SK-N-SH (cell line): ENCODE measurements around the gene NKAP. TPM values are rescaled to one million over a fixed set of nuclear protein-coding genes. Genes with fewer than 3 reads are reported as not detected.

Experiments used
- CTCF ChIA-PET: fragments of 300-600, 350-600 bp; formaldehyde crosslinking; extraction: SDS; loops from one replicate; lab custom pipeline; 2021; lab: Yijun Ruan, JAX
- POLR2A ChIA-PET: fragments of 350-600 bp; sonication (Branson Sonifier 250); formaldehyde crosslinking; extraction: SDS; loops from one replicate; lab custom pipeline; 2020; ENCODE audit warnings: antibody characterized with exemption, inconsistent platforms; lab: Yijun Ruan, JAX
- DNase-seq: peaks from one replicate; pipeline ENCODE4 v3.0.0; 2012
- H2AFZ ChIP-seq: fragments of 200-600 bp; sonication (generic); 2 replicates; pipeline ENCODE4 v1.8.1; 2016; ENCODE audit warnings: antibody characterized with exemption, mild to moderate bottlenecking, low read depth
- H3F3A ChIP-seq: fragments of 200-600 bp; sonication (generic); replicated peaks from 2 replicates; pipeline ENCODE3; 2016; ENCODE audit warnings: antibody characterized with exemption, mild to moderate bottlenecking; ENCODE audit not compliant: insufficient read depth
- H3K27ac ChIP-seq, 2 experiments: fragments of 200-500 bp in 1 of 2; fragments of 200-600 bp in 1 of 2; sonication (Bioruptor generic) in 1 of 2; sonication (generic), shearing (Covaris generic) in 1 of 2; 2 replicates each; pipeline versions ENCODE4 v1.5.1 to v1.6.1; 2014 to 2016; ENCODE audit warnings: low read depth in 2 of 2, inconsistent platforms in 1 of 2, low read length in 1 of 2, mild to moderate bottlenecking in 1 of 2, mixed read lengths in 1 of 2
- H3K27me3 ChIP-seq: fragments of 200-600 bp; sonication (generic), shearing (Covaris generic); 2 replicates; pipeline ENCODE4 v1.6.1; 2016; ENCODE audit warnings: mixed run types; ENCODE audit not compliant: insufficient read depth
- H3K36me3 ChIP-seq, 2 experiments: fragments of 200-500 bp in 1 of 2; fragments of 200-600 bp in 1 of 2; sonication (Bioruptor generic) in 1 of 2; sonication (generic) in 1 of 2; replicated peaks in 1 of 2; 2 replicates each; pipeline versions ENCODE3 to v1.5.1; 2014 to 2016; ENCODE audit warnings: low read length in 1 of 2, mild to moderate bottlenecking in 1 of 2; ENCODE audit not compliant: insufficient read depth in 2 of 2, control insufficient read depth in 1 of 2
- H3K4me1 ChIP-seq, 2 experiments: fragments of 200-500 bp in 1 of 2; fragments of 200-600 bp in 1 of 2; sonication (Bioruptor generic) in 1 of 2; sonication (generic), shearing (Covaris generic) in 1 of 2; 2 replicates each; pipeline versions ENCODE4 v1.5.1 to v1.6.1; 2014 to 2016; ENCODE audit warnings: low read depth in 1 of 2, low read length in 1 of 2, mixed run types in 1 of 2; ENCODE audit not compliant: insufficient read depth in 2 of 2, control insufficient read depth in 1 of 2
- H3K4me2 ChIP-seq: fragments of 200-600 bp; sonication (generic), shearing (Covaris generic); 2 replicates; pipeline ENCODE4 v1.6.1; 2017; ENCODE audit warnings: mixed run types
- H3K4me3 ChIP-seq, 2 experiments: fragments of 200-500 bp in 1 of 2; fragments of 200-600 bp in 1 of 2; sonication (Bioruptor generic) in 1 of 2; sonication (generic), shearing (Covaris generic) in 1 of 2; 2 replicates each; pipeline versions ENCODE4 v1.5.1 to v1.8.1; 2014 to 2016; ENCODE audit warnings: low read depth in 2 of 2, inconsistent platforms in 1 of 2, low read length in 1 of 2, mild to moderate bottlenecking in 1 of 2, mixed read lengths in 1 of 2, moderate library complexity in 1 of 2
- H3K79me2 ChIP-seq: fragments of 200-600 bp; sonication (generic); 2 replicates; pipeline ENCODE4 v1.8.1; 2017; ENCODE audit warnings: mild to moderate bottlenecking; ENCODE audit not compliant: insufficient read depth
- H3K9ac ChIP-seq: fragments of 200-600 bp; sonication (generic); 2 replicates; pipeline ENCODE4 v1.6.1; 2017; ENCODE audit warnings: mixed run types
- H3K9me2 ChIP-seq: fragments of 200-600 bp; sonication (generic); 2 replicates; pipeline ENCODE4 v1.6.1; 2017; ENCODE audit warnings: mixed run types
- H3K9me3 ChIP-seq: fragments of 200-600 bp; sonication (generic); 2 replicates; pipeline ENCODE4 v1.6.1; 2017; ENCODE audit warnings: mixed run types, mild to moderate bottlenecking, moderate library complexity
- H4K20me1 ChIP-seq: fragments of 200-600 bp; sonication (generic); 2 replicates; pipeline ENCODE4 v1.6.1; 2017; ENCODE audit warnings: mild to moderate bottlenecking, mixed run types; ENCODE audit not compliant: insufficient read depth
- FOSL2 ChIP-seq: IDR thresholded peaks from 2 replicates; pipeline ENCODE4 v1.4.0; 2012; ENCODE audit warnings: low read depth, mild to moderate bottlenecking, moderate library complexity, borderline replicate concordance
- FOXJ3 ChIP-seq: sonication (generic); formaldehyde crosslinking; IDR thresholded peaks from 2 replicates; pipeline ENCODE4 v1.5.1; 2020; ENCODE audit warnings: mild to moderate bottlenecking, missing genetic modification reagents
- MXI1 ChIP-seq: IDR thresholded peaks from 2 replicates; pipeline ENCODE4 v1.6.1; 2012; ENCODE audit warnings: mild to moderate bottlenecking, low read depth, low read length, improper control_type of control experiment
- NRF1 ChIP-seq: IDR thresholded peaks from 2 replicates; pipeline ENCODE4 v1.6.1; 2012; ENCODE audit warnings: low read depth, mild to moderate bottlenecking, low read length
- POLR2AphosphoS5 ChIP-seq: IDR thresholded peaks from 2 replicates; pipeline ENCODE4 v1.6.1; 2012; ENCODE audit warnings: low read depth, low read length
- RAD21 ChIP-seq: IDR thresholded peaks from 2 replicates; pipeline ENCODE4 v1.6.1; 2012; ENCODE audit warnings: mild to moderate bottlenecking, low read length
- SMC3 ChIP-seq: IDR thresholded peaks from 2 replicates; pipeline ENCODE4 v1.6.1; 2012; ENCODE audit warnings: low read depth, low read length, improper control_type of control experiment
- WGBS: methylation state at CpG from one replicate; pipeline ENCODE4 v1.1.6; 2017; ENCODE audit warnings: low lambda C conversion rate; 5-methylcytosine and 5-hydroxymethylcytosine counted together
- polyA plus RNA-seq, 3 experiments: library from polyadenylated mRNA; depleted of rRNA; stranded (reverse); fragments of >200 nt; gene quantifications; 2 replicates each; pipeline ENCODE4 v1.2.3, GENCODE V29; 2012
- TF ChIP-seq, protein P1 (sequence below): fragments of 200-600 bp; sonication (generic); IDR thresholded peaks from 2 replicates; pipeline ENCODE4 v1.6.1; 2017; ENCODE audit warnings: antibody characterized with exemption, mild to moderate bottlenecking, moderate library complexity
- TF ChIP-seq, protein P2 (sequence below): IDR thresholded peaks from 2 replicates; pipeline ENCODE4 v1.4.0; 2012; ENCODE audit warnings: low read depth, borderline replicate concordance
- TF ChIP-seq, protein P3 (sequence below): fragments of 150-350 bp; IDR thresholded peaks from 2 replicates; pipeline ENCODE4 v1.6.1; 2016; ENCODE audit warnings: mild to moderate bottlenecking, low read depth, low read length

Gene NKAP
- polyA plus RNA-seq, 1 of the 3 experiments (the other 2 are of a cell fraction) = 4.2 TPM

DNA sequence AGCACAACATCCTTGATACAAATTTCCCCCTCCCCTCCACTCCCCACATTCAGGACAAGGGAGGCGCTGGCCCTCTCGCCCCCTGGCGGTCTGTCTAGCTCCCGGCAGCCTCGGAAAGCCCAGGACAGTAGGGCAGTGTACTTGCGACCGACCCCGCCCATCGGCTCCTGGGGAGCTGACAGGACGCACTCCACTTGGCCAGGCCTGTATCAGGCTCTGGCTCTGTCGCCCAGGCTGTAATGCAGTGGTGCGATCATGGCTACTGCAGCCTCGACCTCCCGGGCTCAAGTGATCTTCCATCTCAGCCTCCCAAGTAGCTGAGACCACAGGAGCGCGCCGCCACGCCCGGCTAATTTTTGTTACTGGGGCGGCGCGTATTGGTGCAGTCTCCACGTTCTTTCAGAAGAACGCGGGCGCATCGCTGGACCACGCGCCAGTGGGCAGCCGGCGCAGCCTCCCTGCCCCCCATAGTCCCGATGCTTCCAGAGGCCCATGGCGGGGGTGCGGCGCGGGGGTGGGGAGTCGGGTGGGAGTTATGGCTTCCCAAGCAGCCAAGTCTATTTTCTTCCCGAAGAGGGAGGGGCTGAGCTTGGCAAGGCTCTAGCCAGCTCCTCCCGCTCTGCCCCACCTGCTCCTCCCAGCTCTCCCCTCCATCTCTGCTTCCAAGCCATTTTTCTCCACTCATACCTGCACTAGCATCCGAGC is 55.7 kb downstream of the NKAP start:
- DNase-seq = peak; percentile 86
- WGBS = 55% methylated on average over 17 of the region's 40 CpGs
- TF ChIP-seq MXI1 (0 out of 2 replicates have a peak, but pooled peaks have one; percentile 40), FOSL2 (no peak), RAD21 (peak; percentile 35), SMC3 (peak; percentile 23; the same call in 1 of the 2 replicates)
- TF ChIP-seq, protein P1, sequence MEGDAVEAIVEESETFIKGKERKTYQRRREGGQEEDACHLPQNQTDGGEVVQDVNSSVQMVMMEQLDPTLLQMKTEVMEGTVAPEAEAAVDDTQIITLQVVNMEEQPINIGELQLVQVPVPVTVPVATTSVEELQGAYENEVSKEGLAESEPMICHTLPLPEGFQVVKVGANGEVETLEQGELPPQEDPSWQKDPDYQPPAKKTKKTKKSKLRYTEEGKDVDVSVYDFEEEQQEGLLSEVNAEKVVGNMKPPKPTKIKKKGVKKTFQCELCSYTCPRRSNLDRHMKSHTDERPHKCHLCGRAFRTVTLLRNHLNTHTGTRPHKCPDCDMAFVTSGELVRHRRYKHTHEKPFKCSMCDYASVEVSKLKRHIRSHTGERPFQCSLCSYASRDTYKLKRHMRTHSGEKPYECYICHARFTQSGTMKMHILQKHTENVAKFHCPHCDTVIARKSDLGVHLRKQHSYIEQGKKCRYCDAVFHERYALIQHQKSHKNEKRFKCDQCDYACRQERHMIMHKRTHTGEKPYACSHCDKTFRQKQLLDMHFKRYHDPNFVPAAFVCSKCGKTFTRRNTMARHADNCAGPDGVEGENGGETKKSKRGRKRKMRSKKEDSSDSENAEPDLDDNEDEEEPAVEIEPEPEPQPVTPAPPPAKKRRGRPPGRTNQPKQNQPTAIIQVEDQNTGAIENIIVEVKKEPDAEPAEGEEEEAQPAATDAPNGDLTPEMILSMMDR = peak; percentile 61
- TF ChIP-seq, protein P2, sequence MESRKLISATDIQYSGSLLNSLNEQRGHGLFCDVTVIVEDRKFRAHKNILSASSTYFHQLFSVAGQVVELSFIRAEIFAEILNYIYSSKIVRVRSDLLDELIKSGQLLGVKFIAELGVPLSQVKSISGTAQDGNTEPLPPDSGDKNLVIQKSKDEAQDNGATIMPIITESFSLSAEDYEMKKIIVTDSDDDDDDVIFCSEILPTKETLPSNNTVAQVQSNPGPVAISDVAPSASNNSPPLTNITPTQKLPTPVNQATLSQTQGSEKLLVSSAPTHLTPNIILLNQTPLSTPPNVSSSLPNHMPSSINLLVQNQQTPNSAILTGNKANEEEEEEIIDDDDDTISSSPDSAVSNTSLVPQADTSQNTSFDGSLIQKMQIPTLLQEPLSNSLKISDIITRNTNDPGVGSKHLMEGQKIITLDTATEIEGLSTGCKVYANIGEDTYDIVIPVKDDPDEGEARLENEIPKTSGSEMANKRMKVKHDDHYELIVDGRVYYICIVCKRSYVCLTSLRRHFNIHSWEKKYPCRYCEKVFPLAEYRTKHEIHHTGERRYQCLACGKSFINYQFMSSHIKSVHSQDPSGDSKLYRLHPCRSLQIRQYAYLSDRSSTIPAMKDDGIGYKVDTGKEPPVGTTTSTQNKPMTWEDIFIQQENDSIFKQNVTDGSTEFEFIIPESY = no peak

DNA sequence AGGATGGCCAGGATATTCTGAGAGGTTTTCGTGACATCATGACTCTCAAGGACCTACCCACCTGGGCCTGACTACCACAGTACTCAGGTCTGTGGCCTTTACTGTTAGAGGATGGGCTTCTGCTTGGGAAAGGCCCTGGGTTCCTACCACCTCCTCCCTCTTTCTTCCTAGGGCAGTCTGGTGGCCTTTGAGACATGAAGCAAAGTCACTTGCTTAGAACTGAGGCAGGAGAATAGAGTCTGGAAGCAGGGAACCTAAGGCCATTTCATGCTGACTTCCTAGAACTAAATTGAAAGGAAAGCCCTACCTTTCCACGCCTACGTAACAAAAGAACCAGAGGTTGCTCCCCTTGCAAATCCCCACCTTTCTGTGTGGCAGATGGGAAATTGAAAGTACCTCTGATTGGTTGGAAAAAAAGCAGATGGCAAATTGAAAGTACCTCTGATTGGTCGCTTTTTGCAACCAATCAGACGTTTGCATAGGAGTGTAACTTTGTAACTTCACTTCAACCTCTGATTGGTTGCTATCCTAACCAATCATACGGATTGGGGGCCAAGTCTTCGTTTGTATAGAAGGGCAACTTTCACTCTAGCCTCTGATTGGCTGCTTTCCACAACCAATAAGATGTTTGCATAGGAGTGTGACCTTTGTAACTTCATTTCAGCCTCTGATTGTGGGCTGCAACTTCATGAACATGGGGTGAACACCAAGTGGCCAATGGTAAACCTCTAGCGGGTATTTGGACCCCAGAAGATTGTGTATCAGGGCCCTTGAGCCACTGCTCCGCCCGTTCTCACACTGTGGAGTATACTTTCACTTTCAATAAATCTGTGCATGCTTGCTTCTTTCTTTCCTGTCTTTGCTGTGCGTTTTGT is 57.8 kb downstream of the NKAP start:
- H3K4me1 ChIP-seq = no peaks in the 10 kb centered on the region; a peak in 1 of 4 replicates
- no peaks in the 10 kb centered on the region for H3K36me3 ChIP-seq
- H3K9me2 ChIP-seq = no peaks in the 10 kb centered on the region
- peak overlapping the region; percentile 29; the same call in 1 of the 2 replicates for H2AFZ ChIP-seq
- no peaks in the 10 kb centered on the region for H3K79me2 ChIP-seq
- H3K4me2 ChIP-seq = peak overlapping the region; percentile 56; the same call in 1 of the 2 replicates
- H3K9me3 ChIP-seq = no peaks in the 10 kb centered on the region
- DNase-seq = no peak
- H3K27ac ChIP-seq = no peak overlapping the region
- H4K20me1 ChIP-seq = no peaks in the 10 kb centered on the region
- H3K4me3 ChIP-seq = peak overlapping the region; percentile 6 to 30; a peak in 2 of 4 replicates
- TF ChIP-seq NRF1 (no peak), FOXJ3 (CRISPR knock-in tag) (no peak), POLR2AphosphoS5 (no peak)
- TF ChIP-seq, protein P3, sequence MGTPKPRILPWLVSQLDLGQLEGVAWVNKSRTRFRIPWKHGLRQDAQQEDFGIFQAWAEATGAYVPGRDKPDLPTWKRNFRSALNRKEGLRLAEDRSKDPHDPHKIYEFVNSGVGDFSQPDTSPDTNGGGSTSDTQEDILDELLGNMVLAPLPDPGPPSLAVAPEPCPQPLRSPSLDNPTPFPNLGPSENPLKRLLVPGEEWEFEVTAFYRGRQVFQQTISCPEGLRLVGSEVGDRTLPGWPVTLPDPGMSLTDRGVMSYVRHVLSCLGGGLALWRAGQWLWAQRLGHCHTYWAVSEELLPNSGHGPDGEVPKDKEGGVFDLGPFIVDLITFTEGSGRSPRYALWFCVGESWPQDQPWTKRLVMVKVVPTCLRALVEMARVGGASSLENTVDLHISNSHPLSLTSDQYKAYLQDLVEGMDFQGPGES = peak; percentile 25; the same call in 1 of the 2 replicates
- TF ChIP-seq, protein P2 = no peak
- TF ChIP-seq, all 33 proteins: peak for 1
- 56% methylated on average over 11 of the region's 11 CpGs for WGBS
- ChIA-PET POLR2A (no interaction called here), CTCF (no interaction called here)
- Histone ChIP-seq H3K9ac (no peak overlapping the region), H3F3A (no peaks in the 10 kb centered on the region), H3K27me3 (no peaks in the 10 kb centered on the region; the same call in 1 of the 2 replicates)

More for the DNA sequence above, 55.7 kb downstream of the NKAP start:
- POLR2A ChIA-PET = interaction anchor here (0.6 to 1.7 kb wide), 2 partner anchors 51 to 97 kb away, joined by 3 to 11 read pairs; partner anchors contain the start of gene RPL39
- H3K9ac ChIP-seq = no peak overlapping the region
- H3K27ac ChIP-seq = no peak overlapping the region
- no peaks in the 10 kb centered on the region for H3F3A ChIP-seq
- no peaks in the 10 kb centered on the region for H3K9me2 ChIP-seq
- H3K9me3 ChIP-seq = no peaks in the 10 kb centered on the region
- H2AFZ ChIP-seq = no peak overlapping the region
- H3K27me3 ChIP-seq = peaks cover 14% of the 10 kb centered on the region; the same call in 1 of the 2 replicates
- H3K79me2 ChIP-seq = no peaks in the 10 kb centered on the region
- H3K4me3 ChIP-seq = peak overlapping the region; percentile 29 to 34; a peak in 3 of 4 replicates
- H3K36me3 ChIP-seq = no peaks in the 10 kb centered on the region
- H3K4me2 ChIP-seq = peak overlapping the region; percentile 41; the same call in 1 of the 2 replicates
- H3K4me1 ChIP-seq = no peaks in the 10 kb centered on the region
- H4K20me1 ChIP-seq = no peaks in the 10 kb centered on the region
- CTCF ChIA-PET = interaction anchor here (0.8 to 2.3 kb wide), 9 partner anchors 8 to 371 kb away, joined by 3 to 7 read pairs (median 5); partner anchors contain the start of genes AKAP14 and ZBTB33
